ENCODE data around the gene TBL1X.

Gene TBL1X

GRCh38 chrX:9537781-9538180 lies 72.9 kb downstream of the TBL1X start:
- DNase-seq, result no peak

- DNase-seq, result no peak
Measured at GRCh38 chrX:9538544-9539045, 73.7 kb downstream of the TBL1X start.

- no peak for DNase-seq
Measured at GRCh38 chrX:9539605-9540387, 74.9 kb downstream of the TBL1X start.

GRCh38 chrX:9542106-9542760 lies 77.4 kb downstream of the TBL1X start:
- DNase-seq, result no peak

- DNase-seq, result no peak
Measured at GRCh38 chrX:9542761-9543111, 77.9 kb downstream of the TBL1X start.

- no peak for DNase-seq
Measured at GRCh38 chrX:9555354-9555753, 90.5 kb downstream of the TBL1X start.

GRCh38 chrX:9557091-9557490 lies 92.2 kb downstream of the TBL1X start:
- no peak for DNase-seq

- no peak for DNase-seq
Measured at GRCh38 chrX:9557521-9557920, 92.7 kb downstream of the TBL1X start.

GRCh38 chrX:9558615-9559014 lies 93.8 kb downstream of the TBL1X start:
- no peak for DNase-seq

GRCh38 chrX:9560219-9560618 lies 95.4 kb downstream of the TBL1X start:
- no peak for DNase-seq

GRCh38 chrX:9561199-9561598 lies 96.3 kb downstream of the TBL1X start:
- DNase-seq, result no peak

GRCh38 chrX:9562851-9563250 lies 98.0 kb downstream of the TBL1X start:
- DNase-seq, result no peak

- no peak for DNase-seq
Measured at GRCh38 chrX:9566150-9566621, 101.3 kb downstream of the TBL1X start.

- no peak for DNase-seq
Measured at GRCh38 chrX:9569876-9570301, 105.0 kb downstream of the TBL1X start.

- no peak for DNase-seq
Measured at GRCh38 chrX:9573282-9574106, 108.6 kb downstream of the TBL1X start.

GRCh38 chrX:9576059-9576458 lies 111.2 kb downstream of the TBL1X start:
- no peak for DNase-seq

- DNase-seq, result no peak
Measured at GRCh38 chrX:9577555-9577954, 112.7 kb downstream of the TBL1X start.

GRCh38 chrX:9578083-9578779 lies 113.4 kb downstream of the TBL1X start:
- no peak for DNase-seq

GRCh38 chrX:9581771-9582385 lies 117.0 kb downstream of the TBL1X start:
- no peak for DNase-seq

GRCh38 chrX:9582956-9583355 lies 118.1 kb downstream of the TBL1X start:
- DNase-seq, result no peak

GRCh38 chrX:9586992-9587392 lies 122.1 kb downstream of the TBL1X start:
- no peak for DNase-seq

- DNase-seq, result no peak
Measured at GRCh38 chrX:9587642-9588041, 122.8 kb downstream of the TBL1X start.
